CD4-positive, alpha-beta T cell (primary cell): ENCODE results near the gene ALDOC. TPM values are rescaled to one million over a fixed set of nuclear protein-coding genes. Genes with fewer than 3 reads are reported as not detected.

Experiments
- ATAC-seq: fragments of 200-7000 bp; cut with Tn5 transposase; one replicate; pipeline ENCODE4 v1.10.0; 2022; ENCODE audit warnings: mild to moderate bottlenecking; ENCODE audit not compliant: poor library complexity
- CTCF ChIA-PET: fragments of 350-600 bp; sonication (Branson Sonifier 250); formaldehyde crosslinking; loops from one replicate; lab custom pipeline; 2021; ENCODE audit warnings: antibody characterized with exemption, inconsistent platforms; lab: Charles Lee
- POLR2A ChIA-PET: fragments of 350-600 bp; sonication (Branson Sonifier 250); formaldehyde crosslinking; loops from one replicate; lab custom pipeline; 2021; ENCODE audit warnings: antibody characterized with exemption, inconsistent platforms; lab: Charles Lee
- DNase-seq, 14 experiments: peaks; one replicate each; pipeline ENCODE4 v3.0.0-alpha.2; 2013 to 2020; ENCODE audit warnings: mixed read lengths in 2 of 14
- H3K27ac ChIP-seq, 2 donors: one replicate each; pipeline versions ENCODE4 v1.5.1 to v1.7.0; 2013; ENCODE audit warnings: low read length in 2 of 2, low read depth in 1 of 2, mild to moderate bottlenecking in 1 of 2
- H3K27me3 ChIP-seq, 2 experiments: 1 replicate in 1 of 2; 2 replicates in 1 of 2; pipeline versions ENCODE4 v1.6.1 to v1.7.0; 2013; ENCODE audit warnings: low read length in 2 of 2, control low read depth in 1 of 2, mild to moderate bottlenecking in 1 of 2, moderate library complexity in 1 of 2; ENCODE audit not compliant: insufficient read depth in 2 of 2, control insufficient read depth in 1 of 2
- H3K36me3 ChIP-seq: one replicate; pipeline ENCODE4 v1.6.1; 2013; ENCODE audit warnings: low read length, control low read depth; ENCODE audit not compliant: insufficient read depth
- H3K4me1 ChIP-seq: one replicate; pipeline ENCODE4 v1.6.1; 2013; ENCODE audit warnings: low read length, control low read depth; ENCODE audit not compliant: insufficient read depth
- H3K4me3 ChIP-seq: one replicate; pipeline ENCODE4 v1.5.1; 2013; ENCODE audit warnings: mild to moderate bottlenecking, low read length, moderate library complexity
- H3K9me3 ChIP-seq, 2 experiments: 1 replicate in 1 of 2; 2 replicates in 1 of 2; pipeline versions ENCODE4 v1.6.1 to v1.7.0; 2013; ENCODE audit warnings: low read length in 2 of 2, mild to moderate bottlenecking in 2 of 2, control low read depth in 1 of 2, moderate library complexity in 1 of 2; ENCODE audit not compliant: control insufficient read depth in 1 of 2, insufficient read depth in 1 of 2
- H3K27ac Mint-ChIP-seq: one replicate; pipeline ENCODE4 v1.8.0; 2020; ENCODE audit warnings: mixed read lengths
- H3K27me3 Mint-ChIP-seq: one replicate; pipeline ENCODE4 v1.8.0; 2021; ENCODE audit warnings: mixed read lengths
- H3K36me3 Mint-ChIP-seq: one replicate; pipeline ENCODE4 v1.8.0; 2021; ENCODE audit warnings: low read depth, mixed read lengths
- H3K4me1 Mint-ChIP-seq: one replicate; pipeline ENCODE4 v1.8.0; 2021; ENCODE audit warnings: low read depth, mixed read lengths
- H3K4me3 Mint-ChIP-seq: one replicate; pipeline ENCODE4 v1.8.0; 2020; ENCODE audit warnings: mild to moderate bottlenecking, mixed read lengths
- H3K9me3 Mint-ChIP-seq: one replicate; pipeline ENCODE4 v1.8.0; 2020; ENCODE audit warnings: mixed read lengths
- CTCF ChIP-seq: fragments of 200-600 bp; IDR thresholded peaks from one replicate; pipeline ENCODE4 v1.8.0; 2022; ENCODE audit warnings: antibody characterized with exemption, mild to moderate bottlenecking
- intact Hi-C, 2 experiments: fragments of 100-400 bp; cut with DNase I in 1 of 2; cut with micrococcal nuclease in 1 of 2; formaldehyde crosslinking; loops; one replicate each; pipeline versions ENCODE4 v1.15.1 to v1.9.0; 2023 to 2025; cut with DNase I, micrococcal nuclease
- total RNA-seq, 174 experiments: library from RNA in 2 of 174; stranded (reverse) in 2 of 174; gene quantifications; one replicate each; pipeline ENCODE4 v1.2.3 and lab custom pipeline; 2021 to 2026

ALDOC gene
- total RNA-seq, 2 experiments from 2014 or later, result 21.8 to 22.7 TPM

DNA sequence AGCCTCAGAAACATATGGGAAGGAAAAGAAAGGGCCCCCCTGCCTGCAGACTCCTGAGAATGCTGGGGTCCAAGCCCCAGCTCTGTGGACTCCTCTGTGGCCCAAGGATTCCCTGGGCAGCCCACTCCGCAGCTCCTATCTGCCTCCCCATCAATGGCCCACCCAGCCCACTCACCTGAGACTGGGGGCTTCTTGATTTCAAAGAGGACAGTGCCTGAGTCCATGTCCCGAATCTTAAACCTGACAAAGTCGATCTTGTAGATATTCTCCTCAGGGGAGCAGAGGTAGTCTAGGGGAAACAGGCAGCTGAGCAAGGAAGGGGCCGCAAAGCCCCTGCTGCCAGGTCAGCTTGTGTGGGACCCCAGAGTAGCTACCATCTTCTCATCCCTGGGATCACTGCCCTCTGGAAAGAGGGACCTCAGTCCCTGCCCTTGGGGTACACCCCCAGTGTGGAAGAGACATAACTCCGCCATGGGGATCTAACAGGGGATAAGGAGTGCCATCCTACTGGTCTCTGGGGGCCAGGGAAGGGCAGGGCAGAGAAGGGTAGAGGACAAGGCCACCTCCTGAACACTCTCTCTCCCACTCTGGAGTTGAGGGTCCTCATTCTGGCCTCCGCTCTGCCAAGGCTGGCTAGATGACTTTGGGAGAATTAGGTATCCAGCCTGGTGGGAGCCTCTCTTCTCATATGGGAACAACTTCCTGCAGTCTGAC is 28.1 kb downstream of the ALDOC start:
- ChIA-PET POLR2A (interaction anchor here (0.9 to 7.4 kb wide), 4 partner anchors 17 to 51 kb away, joined by 3 to 63 read pairs (median 10); partner anchors contain the start of genes ALDOC, PIGS and SPAG5), CTCF (interaction anchor here (0.6 to 1.4 kb wide), 4 partner anchors 28 to 97 kb away, joined by 3 to 4 read pairs (median 4); partner anchors contain the start of genes ALDOC and BLTP2)
- Mint-ChIP-seq H3K27ac (peak overlapping the region; percentile 93), H3K27me3 (no peaks in the 10 kb centered on the region), H3K36me3 (peaks cover 22% of the 10 kb centered on the region), H3K9me3 (no peaks in the 10 kb centered on the region), H3K4me1 (peaks cover 55% of the 10 kb centered on the region), H3K4me3 (peak overlapping the region; percentile 76)
- Histone ChIP-seq H3K4me1 (peaks cover 58% of the 10 kb centered on the region), H3K36me3 (peaks cover 22% of the 10 kb centered on the region), H3K27ac (peak overlapping the region; percentile 76 to 94), H3K27me3 (no peaks in the 10 kb centered on the region), H3K9me3 (no peaks in the 10 kb centered on the region), H3K4me3 (no peak overlapping the region)
- no peak for DNase-seq
- peak; percentile 14 for TF ChIP-seq CTCF
- ATAC-seq, result no peak
- intact Hi-C loops, result loop anchor here (2.0 to 10.0 kb wide), 6 partner anchors 22 to 164 kb away; partner anchors contain the start of genes PIGS (in 1 of the 2), RSKR (in 1 of the 2) and SPAG5 (in 1 of the 2)

GRCh38 chr17:28547623-28548416 is 28.9 kb downstream of the ALDOC start:
- no peaks in the 10 kb centered on the region for H3K9me3 ChIP-seq
- H3K27me3 Mint-ChIP-seq, result no peaks in the 10 kb centered on the region
- no peak overlapping the region for H3K4me3 ChIP-seq
- DNase-seq, result peak; percentile 32 to 81 (median 48)
- peaks cover 16% of the 10 kb centered on the region for H3K36me3 Mint-ChIP-seq
- intact Hi-C loops, result loop anchor here (2.0 to 10.0 kb wide), 6 partner anchors 23 to 163 kb away; partner anchors contain the start of genes PIGS (in 1 of the 2), RSKR (in 1 of the 2) and SPAG5 (in 1 of the 2)
- no peaks in the 10 kb centered on the region for H3K9me3 Mint-ChIP-seq
- H3K27ac ChIP-seq, result peak overlapping the region; percentile 76 to 94
- POLR2A ChIA-PET, result interaction anchor here (0.9 to 7.4 kb wide), 6 partner anchors 24 to 114 kb away, joined by 3 to 63 read pairs (median 6); partner anchors contain the start of genes ALDOC, PIGS, SDF2 and SPAG5
- no peaks in the 10 kb centered on the region for H3K27me3 ChIP-seq
- CTCF ChIA-PET, result interaction anchor here (1.0 to 1.4 kb wide), 4 partner anchors 24 to 97 kb away, joined by 3 to 4 read pairs (median 4); partner anchors contain the start of genes BLTP2 and PIGS
- H3K27ac Mint-ChIP-seq, result peak overlapping the region; percentile 93
- H3K4me3 Mint-ChIP-seq, result peak overlapping the region; percentile 80
- peaks cover 18% of the 10 kb centered on the region for H3K36me3 ChIP-seq
- ATAC-seq, result peak; percentile 21
- peaks cover 52% of the 10 kb centered on the region for H3K4me1 Mint-ChIP-seq
- peaks cover 53% of the 10 kb centered on the region for H3K4me1 ChIP-seq
- TF ChIP-seq CTCF, result peak; percentile 69

DNA sequence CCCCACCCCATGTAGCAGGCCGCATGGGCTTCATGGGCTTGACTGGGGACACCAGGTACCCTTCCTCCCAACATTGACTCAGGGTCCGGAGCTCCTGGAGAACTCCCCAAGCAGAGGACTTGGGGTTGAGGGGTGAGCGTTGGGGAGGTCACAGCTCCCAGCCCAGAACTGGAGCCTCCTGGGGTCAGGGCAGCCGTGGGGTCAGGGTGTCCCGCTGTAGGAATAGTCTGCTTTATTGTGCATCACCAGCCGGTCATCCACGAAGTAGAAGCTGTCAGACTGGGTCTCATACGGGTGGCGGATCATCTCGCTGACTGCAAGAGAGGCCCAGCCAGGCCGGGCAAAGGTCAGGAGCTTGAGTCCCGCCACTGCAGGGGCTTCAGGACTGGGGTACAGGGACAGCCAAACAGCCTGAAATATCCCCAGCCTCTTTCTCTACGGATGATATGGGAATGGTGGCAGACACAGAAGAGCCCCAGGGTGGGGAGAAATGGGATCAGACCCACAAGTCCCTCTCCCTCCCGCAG is 29.5 kb downstream of the ALDOC start:
- H3K36me3 Mint-ChIP-seq, result peaks cover 13% of the 10 kb centered on the region
- POLR2A ChIA-PET, result interaction anchor here (0.9 to 7.4 kb wide), 5 partner anchors 25 to 115 kb away, joined by 3 to 63 read pairs (median 6); partner anchors contain the start of genes ALDOC, PIGS, SDF2 and SPAG5

More for the DNA sequence above, 29.5 kb downstream of the ALDOC start:
- CTCF ChIA-PET, result interaction anchor here (1.0 to 1.2 kb wide), 2 partner anchors 24 to 66 kb away, joined by 4 read pairs; partner anchors contain the start of gene PIGS
- no peaks in the 10 kb centered on the region for H3K9me3 Mint-ChIP-seq
- peak overlapping the region; percentile 93 for H3K27ac Mint-ChIP-seq
- H3K4me1 ChIP-seq, result peaks cover 50% of the 10 kb centered on the region
- no peaks in the 10 kb centered on the region for H3K9me3 ChIP-seq
- H3K36me3 ChIP-seq, result peaks cover 18% of the 10 kb centered on the region
- H3K4me1 Mint-ChIP-seq, result peaks cover 49% of the 10 kb centered on the region
- H3K4me3 Mint-ChIP-seq, result no peak overlapping the region
- no peak overlapping the region for H3K4me3 ChIP-seq
- H3K27me3 ChIP-seq, result no peaks in the 10 kb centered on the region
- ATAC-seq (no peak), DNase-seq (no peak)
- no peaks in the 10 kb centered on the region for H3K27me3 Mint-ChIP-seq
- TF ChIP-seq CTCF, result no peak
- intact Hi-C loops, result loop anchor here in 1 of 2 experiments (5.0 to 10.0 kb wide), 2 partner anchors 65 to 162 kb away; partner anchors contain the start of gene RSKR
- peak overlapping the region in 1 of 2 donors; percentile 76 for H3K27ac ChIP-seq
